Mucosa of rectum (tissue), 2 donors: ENCODE data around the gene ZNF362.

ENCODE experiments used
- H3K27ac ChIP-seq, 2 donors: one replicate each; pipeline ENCODE4 v1.7.0; 2013; ENCODE audit warnings: inconsistent platforms in 2 of 2, low read depth in 2 of 2, low read length in 2 of 2
- H3K27me3 ChIP-seq, 2 donors: one replicate each; pipeline ENCODE4 v1.7.0; 2013; ENCODE audit warnings: low read length in 2 of 2; ENCODE audit not compliant: control insufficient read depth in 2 of 2, insufficient read depth in 2 of 2
- H3K36me3 ChIP-seq, 2 donors: one replicate each; pipeline ENCODE4 v1.7.0; 2013; ENCODE audit warnings: low read length in 2 of 2; ENCODE audit not compliant: control insufficient read depth in 2 of 2, insufficient read depth in 2 of 2
- H3K4me1 ChIP-seq, 2 donors: one replicate each; pipeline ENCODE4 v1.7.0; 2013; ENCODE audit warnings: low read length in 2 of 2, mild to moderate bottlenecking in 1 of 2; ENCODE audit not compliant: control insufficient read depth in 2 of 2, insufficient read depth in 2 of 2
- H3K4me3 ChIP-seq, 2 donors: one replicate each; pipeline ENCODE4 v1.7.0; 2013; ENCODE audit warnings: low read length in 2 of 2
- H3K9ac ChIP-seq, 2 donors: one replicate each; pipeline ENCODE4 v1.7.0; 2013; ENCODE audit warnings: low read length in 2 of 2, low read depth in 1 of 2, mild to moderate bottlenecking in 1 of 2
- H3K9me3 ChIP-seq, 2 donors: one replicate each; pipeline ENCODE4 v1.7.0; 2013; ENCODE audit warnings: low read length in 2 of 2; ENCODE audit not compliant: control insufficient read depth in 2 of 2
- donor health status: healthy.
- donor health status: Normal muscosa, but diverticular disease.

Gene ZNF362

GRCh38 chr1:33244143-33244808, 12.0 kb upstream of the ZNF362 start:
- Histone ChIP-seq H3K4me3 (no peak overlapping the region), H3K27me3 (peaks cover 3 to 5% of the 10 kb centered on the region in 2 donors), H3K9ac (no peak overlapping the region), H3K27ac (no peak overlapping the region), H3K36me3 (no peaks in the 10 kb centered on the region), H3K4me1 (no peaks in the 10 kb centered on the region), H3K9me3 (no peaks in the 10 kb centered on the region)

- Histone ChIP-seq H3K9me3 (no peaks in the 10 kb centered on the region), H3K9ac (no peak overlapping the region), H3K27me3 (peaks cover 3 to 5% of the 10 kb centered on the region in 2 donors), H3K4me1 (no peaks in the 10 kb centered on the region), H3K27ac (no peak overlapping the region), H3K4me3 (no peak overlapping the region), H3K36me3 (no peaks in the 10 kb centered on the region)
Observed at GRCh38 chr1:33244809-33245186, 11.5 kb upstream of the ZNF362 start.

GRCh38 chr1:33246171-33246570, 10.1 kb upstream of the ZNF362 start:
- no peak overlapping the region for H3K27ac ChIP-seq
- peaks cover 3 to 8% of the 10 kb centered on the region in 2 donors for H3K27me3 ChIP-seq
- H3K9ac ChIP-seq = no peak overlapping the region
- no peaks in the 10 kb centered on the region for H3K36me3 ChIP-seq
- H3K9me3 ChIP-seq = no peaks in the 10 kb centered on the region
- H3K4me3 ChIP-seq = no peak overlapping the region
- H3K4me1 ChIP-seq = no peaks in the 10 kb centered on the region

- no peak overlapping the region for H3K9ac ChIP-seq
Observed at GRCh38 chr1:33247545-33247944, 8.7 kb upstream of the ZNF362 start.

GRCh38 chr1:33248244-33248643, 8.0 kb upstream of the ZNF362 start:
- Histone ChIP-seq H3K9ac (no peak overlapping the region), H3K27ac (no peak overlapping the region), H3K27me3 (peaks cover 3 to 5% of the 10 kb centered on the region in 2 donors)

More at GRCh38 chr1:33247545-33247944, 8.7 kb upstream of the ZNF362 start:
- H3K4me1 ChIP-seq = no peaks in the 10 kb centered on the region
- H3K27ac ChIP-seq = no peak overlapping the region
- no peak overlapping the region for H3K4me3 ChIP-seq
- no peaks in the 10 kb centered on the region for H3K36me3 ChIP-seq
- H3K27me3 ChIP-seq = peaks cover 3 to 5% of the 10 kb centered on the region in 2 donors
- no peaks in the 10 kb centered on the region for H3K9me3 ChIP-seq

GRCh38 chr1:33249422-33249821, 6.9 kb upstream of the ZNF362 start:
- H3K36me3 ChIP-seq = no peaks in the 10 kb centered on the region
- H3K9ac ChIP-seq = no peak overlapping the region
- H3K27me3 ChIP-seq = peaks cover 3 to 5% of the 10 kb centered on the region in 2 donors
- no peaks in the 10 kb centered on the region for H3K4me1 ChIP-seq
- no peaks in the 10 kb centered on the region for H3K9me3 ChIP-seq
- H3K4me3 ChIP-seq = no peak overlapping the region
- H3K27ac ChIP-seq = no peak overlapping the region

More at GRCh38 chr1:33248244-33248643, 8.0 kb upstream of the ZNF362 start:
- no peaks in the 10 kb centered on the region for H3K36me3 ChIP-seq
- H3K4me1 ChIP-seq = no peaks in the 10 kb centered on the region
- H3K9me3 ChIP-seq = no peaks in the 10 kb centered on the region
- no peak overlapping the region for H3K4me3 ChIP-seq

- H3K9ac ChIP-seq = no peak overlapping the region
- H3K27me3 ChIP-seq = peaks cover 3 to 5% of the 10 kb centered on the region in 2 donors
- no peaks in the 10 kb centered on the region for H3K9me3 ChIP-seq
- H3K4me3 ChIP-seq = no peak overlapping the region
- H3K4me1 ChIP-seq = no peaks in the 10 kb centered on the region
- H3K27ac ChIP-seq = no peak overlapping the region
- H3K36me3 ChIP-seq = no peaks in the 10 kb centered on the region
Observed at GRCh38 chr1:33250217-33250616, 6.1 kb upstream of the ZNF362 start.

GRCh38 chr1:33250724-33251123, 5.6 kb upstream of the ZNF362 start:
- H3K36me3 ChIP-seq = no peaks in the 10 kb centered on the region
- H3K9ac ChIP-seq = no peak overlapping the region
- no peak overlapping the region for H3K4me3 ChIP-seq
- H3K27me3 ChIP-seq = peaks cover 3 to 5% of the 10 kb centered on the region in 2 donors
- no peaks in the 10 kb centered on the region for H3K4me1 ChIP-seq
- no peak overlapping the region for H3K27ac ChIP-seq
- H3K9me3 ChIP-seq = no peaks in the 10 kb centered on the region

- Histone ChIP-seq H3K27me3 (peaks cover 0 to 3% of the 10 kb centered on the region in 2 donors), H3K36me3 (no peaks in the 10 kb centered on the region), H3K4me1 (peaks cover 12 to 14% of the 10 kb centered on the region in 2 donors), H3K9ac (no peak overlapping the region), H3K4me3 (no peak overlapping the region), H3K27ac (no peak overlapping the region), H3K9me3 (no peaks in the 10 kb centered on the region)
Observed at GRCh38 chr1:33254491-33254890, 1.8 kb upstream of the ZNF362 start.

- H3K27me3 ChIP-seq = no peaks in the 10 kb centered on the region
- peaks cover 12 to 14% of the 10 kb centered on the region in 2 donors for H3K4me1 ChIP-seq
- H3K9ac ChIP-seq = peak overlapping the region; percentile 35 to 67
- H3K36me3 ChIP-seq = no peaks in the 10 kb centered on the region
- peak overlapping the region; percentile 42 to 59 for H3K4me3 ChIP-seq
- H3K27ac ChIP-seq = peak overlapping the region; percentile 73 to 85
- no peaks in the 10 kb centered on the region for H3K9me3 ChIP-seq
Observed at GRCh38 chr1:33255347-33256220, 708 bp upstream of the ZNF362 start.
